Measurements from ENCODE around the gene RAB11FIP3. TPM values are rescaled to one million over a fixed set of nuclear protein-coding genes. Genes with fewer than 3 reads are reported as not detected.

RAB11FIP3 gene
- total and polyA plus RNA-seq, 2 of the 13 experiments (the other 11 are each of a cell fraction or from before 2014, with no cell fraction given), result 34.3 to 57.6 TPM

- TF ChIP-seq ZNF598 (CRISPR knock-in tag; IDR thresholded peaks at IDR 0.05; ENCODE audit: borderline replicate concordance) (peak; percentile 41; the same call in 1 of the 2 replicates), GABPA (IDR thresholded peaks at IDR 0.05; ENCODE audit: low read depth, low read length) (no peak), GABPA (CRISPR knock-in tag; IDR thresholded peaks at IDR 0.05; ENCODE audit: low read depth) (no peak), AHR (CRISPR knock-in tag; IDR thresholded peaks at IDR 0.05) (0 out of 2 replicates have a peak, but pooled peaks have one; percentile 22), SAP130 (CRISPR knock-in tag; IDR thresholded peaks at IDR 0.05; ENCODE audit: low read depth) (peak; percentile 13; the same call in 1 of the 2 replicates), NPAS2 (CRISPR knock-in tag; IDR thresholded peaks at IDR 0.05; ENCODE audit: borderline replicate concordance) (no peak), ZNF335 (CRISPR knock-in tag; IDR thresholded peaks at IDR 0.05) (0 out of 2 replicates have a peak, but pooled peaks have one; percentile 0), ZNF430 (CRISPR knock-in tag; IDR thresholded peaks at IDR 0.05) (peak; percentile 18; the same call in 1 of the 2 replicates), NAIF1 (CRISPR knock-in tag; IDR thresholded peaks at IDR 0.05; ENCODE audit: borderline replicate concordance) (0 out of 2 replicates have a peak, but pooled peaks have one; percentile 3), BRD4 (CRISPR knock-in tag; IDR thresholded peaks at IDR 0.05) (no peak), ZC3H4 (CRISPR knock-in tag; IDR thresholded peaks at IDR 0.05; ENCODE audit: borderline replicate concordance) (peak; percentile 72; the same call in 1 of the 2 replicates), PATZ1 (CRISPR knock-in tag; IDR thresholded peaks at IDR 0.05) (peak; percentile 89), ZBTB34 (CRISPR knock-in tag; IDR thresholded peaks at IDR 0.05) (0 out of 2 replicates have a peak, but pooled peaks have one; percentile 9), CTCF (CRISPR knock-in tag; IDR thresholded peaks at IDR 0.05) (0 out of 2 replicates have a peak, but pooled peaks have one; percentile 8), KDM2A (CRISPR knock-in tag; IDR thresholded peaks at IDR 0.05; ENCODE audit: borderline replicate concordance, low read depth) (peak; percentile 45; the same call in 1 of the 2 replicates)
These were observed 20.4 kb upstream of the RAB11FIP3 start (continued) for GRCh38 chr16:404971-405486.
